ENCODE results near the gene MRPL50.

MRPL50 gene

DNA sequence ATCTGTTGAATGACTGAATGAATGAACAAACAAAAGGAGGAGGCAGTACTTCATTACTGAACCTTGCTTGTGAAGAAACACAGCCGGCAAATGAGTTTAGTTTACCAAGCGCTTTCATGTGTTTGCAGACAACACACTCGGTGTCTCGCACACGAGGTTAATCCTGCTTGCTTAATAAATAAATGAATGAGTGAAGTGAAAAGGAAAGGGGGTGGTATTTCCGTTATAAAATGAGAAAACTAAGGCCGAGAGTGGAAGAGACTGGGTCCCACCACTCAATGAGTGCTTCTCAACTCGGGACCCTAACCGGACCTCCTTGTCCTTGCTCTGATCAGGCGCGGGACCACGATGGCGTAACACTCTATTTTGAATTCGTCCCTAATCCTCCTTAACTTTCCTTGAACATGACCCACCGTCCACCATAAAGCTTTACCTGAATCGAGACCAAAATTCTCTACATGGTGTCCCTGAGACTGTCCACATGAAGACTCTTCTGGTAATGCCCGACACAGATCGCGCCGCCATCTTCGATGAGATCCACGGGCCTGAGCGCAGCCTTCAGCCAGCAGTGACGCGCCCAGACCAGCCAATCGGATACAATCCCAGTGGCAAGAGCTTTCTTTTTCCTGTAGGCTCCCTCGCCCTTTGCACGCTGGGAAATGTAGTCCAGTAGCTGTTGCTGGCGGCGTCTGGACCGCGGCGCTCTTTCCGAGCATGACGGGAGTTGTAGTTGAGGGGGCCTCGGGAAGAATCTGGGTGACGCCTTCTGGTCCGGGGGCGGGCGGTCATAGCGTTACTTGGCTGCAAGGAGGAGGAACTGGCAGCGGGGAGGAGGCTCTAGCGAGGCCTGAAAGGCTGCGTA is at the start of gene MRPL50, which contains the start of gene ZNF189:
MRPL50 (minus strand) TSS at position 551 of the 862 bp plus-strand sequence; CDS start at position 525, 26 bp downstream.
ZNF189 (plus strand) TSS at position 784 of the 862 bp plus-strand sequence. CDS start 306 bp downstream, outside the sequence.
- DNase-seq, result peak; percentile 99

GRCh38 chr9:101446732-101447131 is 48.3 kb upstream of the MRPL50 start:
- DNase-seq, result peak; percentile 18

DNA sequence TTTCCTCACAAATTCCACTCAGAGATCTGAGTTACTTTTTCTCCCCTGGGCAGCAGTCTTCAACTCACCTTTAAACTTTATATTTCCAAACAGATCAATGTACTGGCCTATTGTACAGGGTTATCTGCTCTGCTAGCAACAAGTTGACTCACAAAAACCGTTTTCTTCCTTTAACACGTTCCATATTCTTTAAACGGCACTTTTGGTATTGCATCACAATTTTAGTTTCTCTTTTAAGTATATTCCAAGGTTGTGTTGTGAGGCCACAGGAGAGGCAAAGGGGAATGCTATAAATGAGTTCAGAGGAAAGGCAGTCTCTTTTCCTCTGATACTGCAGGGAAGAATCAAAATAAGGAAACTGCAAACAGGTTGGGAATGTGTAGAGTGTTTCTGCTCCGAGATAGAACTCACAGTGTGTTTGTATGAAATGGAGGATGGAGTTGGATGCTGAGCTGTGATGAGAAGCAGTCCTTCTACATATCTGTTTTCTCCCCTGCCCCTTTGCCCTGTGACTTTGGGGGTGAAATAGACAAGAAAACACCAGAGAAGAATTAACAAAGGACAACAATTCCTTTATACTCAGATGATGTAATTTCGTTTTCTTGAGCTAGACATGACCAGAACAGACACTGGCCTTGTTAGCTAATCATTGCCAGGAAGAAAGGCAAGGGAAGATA is 47.1 kb upstream of the MRPL50 start:
- DNase-seq, result peak; percentile 84

GRCh38 chr9:101443364-101443771 is 45.0 kb upstream of the MRPL50 start:
- DNase-seq, result no peak

GRCh38 chr9:101442736-101443135 is 44.3 kb upstream of the MRPL50 start:
- no peak for DNase-seq

GRCh38 chr9:101442318-101442717 is 43.9 kb upstream of the MRPL50 start:
- DNase-seq, result no peak

GRCh38 chr9:101440714-101441230 is 42.4 kb upstream of the MRPL50 start:
- no peak for DNase-seq

DNA sequence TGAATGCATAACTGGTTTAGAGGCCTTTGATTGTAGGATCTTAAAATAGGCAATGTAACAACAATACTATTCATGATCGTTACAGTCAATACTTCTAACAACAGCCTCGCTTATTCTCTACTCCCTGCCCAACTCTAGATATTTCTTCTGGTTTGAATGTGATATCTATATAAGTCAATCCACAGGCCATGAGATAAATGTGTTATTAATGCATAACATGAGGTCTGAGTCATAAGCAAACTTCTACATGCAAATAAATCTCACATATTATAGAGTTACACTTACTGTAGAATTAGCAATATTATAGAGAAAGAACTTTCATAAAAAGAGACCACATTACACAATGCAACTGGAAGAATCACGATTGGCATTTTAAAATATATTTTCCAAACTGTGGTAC is 40.1 kb upstream of the MRPL50 start:
- DNase-seq, result no peak

DNA sequence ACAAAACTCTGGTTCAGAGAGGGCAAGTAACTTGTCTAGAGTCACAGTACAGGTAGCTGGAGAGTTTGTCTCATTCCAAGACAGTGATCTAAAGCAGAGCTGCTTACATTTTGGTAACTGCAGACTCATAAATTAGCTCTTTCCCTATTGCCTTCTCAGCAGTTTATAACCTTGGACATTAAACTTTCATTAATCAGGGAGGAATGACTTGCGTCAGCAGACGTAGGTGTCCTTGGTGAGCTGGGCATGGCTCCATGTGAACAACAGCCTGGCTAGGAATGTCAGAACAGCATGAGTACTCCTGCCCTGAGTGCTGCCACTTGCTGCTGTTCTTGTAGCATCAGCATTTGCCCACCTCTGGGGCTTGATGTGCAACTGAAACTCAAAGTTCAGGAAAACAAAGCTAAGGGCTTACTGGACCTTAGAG is 39.4 kb upstream of the MRPL50 start:
- DNase-seq, result no peak

DNA sequence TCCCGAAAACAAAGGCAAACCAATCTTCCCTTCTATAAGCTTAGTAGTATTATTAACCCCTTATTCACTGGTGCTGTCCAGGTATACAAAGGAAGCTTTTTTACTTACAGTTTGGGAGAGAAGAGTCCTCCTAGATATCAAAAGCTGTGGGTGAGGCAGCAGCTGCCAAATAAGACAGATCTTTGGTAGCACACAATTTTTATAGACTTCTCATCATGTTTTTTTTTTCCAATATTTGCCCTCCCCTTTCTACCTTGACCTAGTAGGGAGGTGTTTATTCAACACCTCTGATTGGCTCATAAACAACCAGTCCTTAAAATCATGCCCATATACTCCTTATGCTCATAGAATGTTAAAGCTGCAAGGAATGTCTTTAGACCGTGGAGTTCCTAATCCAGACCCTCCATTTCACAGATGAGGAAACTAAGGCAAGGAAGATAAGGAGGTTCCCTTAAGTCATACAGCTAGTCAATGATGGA is 37.2 kb upstream of the MRPL50 start, which contains the start of gene ALDOB:
ALDOB (minus strand) TSS at position 174 of the 479 bp plus-strand sequence. CDS start 4,887 bp downstream, outside the sequence.
- no peak for DNase-seq

DNA sequence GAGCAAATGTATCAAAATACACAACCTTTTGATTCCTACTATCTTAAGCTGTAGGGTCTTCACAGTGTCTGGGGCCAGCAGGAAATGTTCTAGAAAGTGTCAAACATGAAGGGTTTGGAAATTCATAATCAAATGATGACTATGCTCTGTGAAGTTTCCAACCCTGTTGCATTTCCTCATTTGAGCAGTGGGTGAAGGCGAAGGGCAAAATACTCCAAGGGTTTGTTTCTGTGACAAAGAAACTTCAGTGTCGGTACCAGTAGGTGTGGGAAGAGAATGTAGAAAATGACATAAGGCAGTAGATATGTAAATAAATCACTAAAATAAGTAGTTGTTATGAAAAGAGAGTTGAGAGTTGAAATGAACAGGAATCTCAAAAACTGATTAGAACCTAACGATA is 36.6 kb upstream of the MRPL50 start:
- no peak for DNase-seq

DNA sequence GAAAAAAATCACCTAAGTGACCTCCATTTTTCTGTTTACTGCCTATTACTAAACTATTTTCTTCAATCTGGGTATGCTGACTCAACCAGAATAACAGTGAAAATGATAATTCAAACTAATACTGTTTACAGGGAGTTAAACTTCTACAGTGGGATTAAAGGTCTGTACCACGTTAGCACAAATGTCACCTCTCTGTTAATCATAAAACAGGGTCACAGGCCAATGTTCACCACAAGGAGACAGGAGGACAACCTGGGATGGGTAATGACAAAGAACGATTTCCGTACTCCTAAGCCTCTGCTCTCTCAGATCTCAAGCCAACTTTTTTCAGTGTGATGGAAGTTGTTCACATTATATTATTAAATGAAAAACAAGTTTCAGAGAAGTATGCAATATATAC is 34.8 kb upstream of the MRPL50 start:
- DNase-seq, result no peak

GRCh38 chr9:101432740-101433139 is 34.3 kb upstream of the MRPL50 start:
- no peak for DNase-seq

GRCh38 chr9:101432171-101432570 is 33.8 kb upstream of the MRPL50 start:
- DNase-seq, result no peak

DNA sequence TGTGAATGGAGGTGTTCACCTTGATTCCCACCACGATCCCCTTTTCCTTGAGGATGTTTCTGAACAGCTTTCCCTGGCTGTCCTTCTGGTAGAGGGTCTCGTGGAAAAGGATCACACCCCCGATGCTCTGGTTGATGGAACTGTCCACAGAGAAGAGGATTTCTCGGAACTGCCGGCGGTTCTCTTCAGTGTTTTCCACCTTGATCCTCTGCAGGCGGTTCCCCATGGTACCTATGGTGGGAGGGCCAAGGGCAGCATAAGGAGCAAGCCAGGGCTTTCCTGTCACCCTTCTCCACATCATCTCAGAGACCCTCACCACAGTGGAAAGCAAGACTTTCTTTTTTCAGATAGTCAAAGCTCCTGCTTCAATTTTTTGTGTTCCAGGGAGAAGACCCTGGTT is 31.3 kb upstream of the MRPL50 start:
- DNase-seq, result no peak

DNA sequence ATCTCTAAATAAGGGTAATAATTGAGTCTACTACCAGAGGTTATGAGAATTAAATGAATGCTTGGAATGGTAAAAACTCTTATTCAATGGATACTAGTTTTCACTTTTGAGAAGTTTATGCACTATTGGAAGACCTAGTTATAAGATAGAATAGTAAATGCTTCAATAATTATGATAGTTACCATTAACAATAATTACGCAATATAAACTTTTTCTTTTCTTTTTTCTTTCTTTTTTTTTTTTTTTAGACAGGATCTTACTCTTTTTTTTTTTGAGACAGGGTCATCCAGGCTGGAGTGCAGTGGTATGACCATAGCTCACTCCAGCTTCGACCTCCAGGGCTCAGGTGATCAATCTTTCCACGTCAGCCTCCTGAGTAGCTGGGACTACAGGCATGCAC is 30.5 kb upstream of the MRPL50 start:
- no peak for DNase-seq

DNA sequence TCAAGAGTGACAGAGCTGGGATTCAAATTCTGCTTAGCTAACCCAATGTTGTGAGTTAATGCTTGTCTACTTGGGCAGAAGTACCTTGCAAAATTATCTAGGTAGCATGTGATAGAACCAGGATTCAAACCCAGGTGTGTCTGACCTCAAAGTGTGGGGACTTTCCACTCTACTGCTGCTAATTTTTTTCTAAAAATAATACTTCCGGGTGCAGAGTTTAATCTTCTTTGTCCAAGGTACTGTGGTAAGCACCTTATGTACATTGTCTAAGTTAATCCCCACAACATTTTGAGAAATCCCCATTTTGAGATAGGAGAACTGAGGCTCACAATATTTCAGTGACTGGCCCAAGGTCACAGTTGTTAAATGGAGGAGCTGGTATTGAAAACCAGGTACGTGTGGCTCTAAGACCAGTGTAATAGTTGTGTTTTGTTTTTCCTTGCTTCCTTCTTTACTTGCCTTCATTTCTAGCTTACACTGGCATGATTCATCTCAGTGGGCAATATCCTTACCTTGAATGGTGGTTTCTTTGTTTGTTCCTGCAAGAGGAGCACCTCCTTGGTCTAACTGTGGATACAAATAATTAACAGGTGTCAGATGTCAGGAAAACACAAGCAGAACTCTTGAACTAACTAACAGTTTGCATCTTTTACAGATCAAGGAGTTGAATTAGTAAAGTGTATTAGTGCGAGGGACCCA is 29.7 kb upstream of the MRPL50 start:
- no peak for DNase-seq

GRCh38 chr9:101427358-101427757 is 28.9 kb upstream of the MRPL50 start:
- no peak for DNase-seq

- DNase-seq, result no peak
Measured at GRCh38 chr9:101421653-101422065, 23.2 kb upstream of the MRPL50 start.

GRCh38 chr9:101419863-101420262 is 21.4 kb upstream of the MRPL50 start:
- no peak for DNase-seq

- no peak for DNase-seq
Measured at GRCh38 chr9:101418518-101419430, 20.4 kb upstream of the MRPL50 start.

GRCh38 chr9:101417977-101418376 is 19.6 kb upstream of the MRPL50 start:
- no peak for DNase-seq

Data from OCI-M1 (cell line).